ENCODE measurements around the gene MACF1. TPM values are rescaled to one million over a fixed set of nuclear protein-coding genes. Genes with fewer than 3 reads are reported as not detected.
A peak's percentile ranks its signal among the peaks of the same experiment; 100 is the strongest.

Gene MACF1
- total and polyA plus RNA-seq, 2 donors from 2014 or later = 65.7 to 387 TPM

GRCh38 chr1:39182804-39183203, 21.7 kb upstream of the MACF1 start:
- FAIRE-seq (no peak), DNase-seq (no peak)
- Histone ChIP-seq H3K4me1 (ENCODE audit: control insufficient read depth in 2 of 3, insufficient read depth in 2 of 3, low read depth in 1 of 3, low read length in 3 of 3) (peaks cover 7 to 30% (median 29%) of the 10 kb centered on the region in 3 donors), H3K27me3 (ENCODE audit: control insufficient read depth, insufficient read depth, low read length) (no peaks in the 10 kb centered on the region), H3K9ac (ENCODE audit: low read length in 3 of 3) (no peak overlapping the region), H3K9me3 (ENCODE audit: control insufficient read depth in 2 of 3, insufficient read depth in 1 of 3, low read length in 3 of 3) (no peaks in the 10 kb centered on the region), H3K36me3 (ENCODE audit: control insufficient read depth in 2 of 3, insufficient read depth in 3 of 3, low read length in 3 of 3) (no peaks in the 10 kb centered on the region), H3K27ac (ENCODE audit: low read depth in 2 of 2, low read length in 2 of 2) (no peak overlapping the region), H3K4me3 (ENCODE audit: low read length in 3 of 3) (no peak overlapping the region)
- intact Hi-C loops (cut with DNase I) = no loop called here
- TF ChIP-seq, protein P1, sequence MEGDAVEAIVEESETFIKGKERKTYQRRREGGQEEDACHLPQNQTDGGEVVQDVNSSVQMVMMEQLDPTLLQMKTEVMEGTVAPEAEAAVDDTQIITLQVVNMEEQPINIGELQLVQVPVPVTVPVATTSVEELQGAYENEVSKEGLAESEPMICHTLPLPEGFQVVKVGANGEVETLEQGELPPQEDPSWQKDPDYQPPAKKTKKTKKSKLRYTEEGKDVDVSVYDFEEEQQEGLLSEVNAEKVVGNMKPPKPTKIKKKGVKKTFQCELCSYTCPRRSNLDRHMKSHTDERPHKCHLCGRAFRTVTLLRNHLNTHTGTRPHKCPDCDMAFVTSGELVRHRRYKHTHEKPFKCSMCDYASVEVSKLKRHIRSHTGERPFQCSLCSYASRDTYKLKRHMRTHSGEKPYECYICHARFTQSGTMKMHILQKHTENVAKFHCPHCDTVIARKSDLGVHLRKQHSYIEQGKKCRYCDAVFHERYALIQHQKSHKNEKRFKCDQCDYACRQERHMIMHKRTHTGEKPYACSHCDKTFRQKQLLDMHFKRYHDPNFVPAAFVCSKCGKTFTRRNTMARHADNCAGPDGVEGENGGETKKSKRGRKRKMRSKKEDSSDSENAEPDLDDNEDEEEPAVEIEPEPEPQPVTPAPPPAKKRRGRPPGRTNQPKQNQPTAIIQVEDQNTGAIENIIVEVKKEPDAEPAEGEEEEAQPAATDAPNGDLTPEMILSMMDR (IDR thresholded peaks at IDR 0.05; ENCODE audit: borderline replicate concordance, extremely low read depth, insufficient read depth) = no peak

- Histone ChIP-seq H3K27me3 (ENCODE audit: control insufficient read depth, insufficient read depth, low read length) (no peaks in the 10 kb centered on the region), H3K36me3 (ENCODE audit: control insufficient read depth in 2 of 3, insufficient read depth in 3 of 3, low read length in 3 of 3) (no peaks in the 10 kb centered on the region), H3K9me3 (ENCODE audit: control insufficient read depth in 2 of 3, insufficient read depth in 1 of 3, low read length in 3 of 3) (no peaks in the 10 kb centered on the region), H3K4me1 (ENCODE audit: control insufficient read depth in 2 of 3, insufficient read depth in 2 of 3, low read depth in 1 of 3, low read length in 3 of 3) (peaks cover 3 to 22% (median 21%) of the 10 kb centered on the region in 3 donors), H3K27ac (ENCODE audit: low read depth in 2 of 2, low read length in 2 of 2) (peak overlapping the region; percentile 68 to 76), H3K9ac (ENCODE audit: low read length in 3 of 3) (peak overlapping the region in 1 of 3 donors; percentile 6), H3K4me3 (ENCODE audit: low read length in 3 of 3) (no peak overlapping the region)
- peak in 3 of 5 donors; percentile 29 to 81 (median 53) for DNase-seq
- intact Hi-C loops (cut with DNase I) = no loop called here
- FAIRE-seq = no peak
- TF ChIP-seq, protein P1 (IDR thresholded peaks at IDR 0.05; ENCODE audit: borderline replicate concordance, extremely low read depth, insufficient read depth) = peak; percentile 42
These were observed 20.8 kb upstream of the MACF1 start for GRCh38 chr1:39183503-39184353.

- no peak overlapping the region for H3K4me3 ChIP-seq (ENCODE audit: low read length in 3 of 3)
- no peaks in the 10 kb centered on the region for H3K27me3 ChIP-seq (ENCODE audit: control insufficient read depth, insufficient read depth, low read length)
- TF ChIP-seq, protein P1 (IDR thresholded peaks at IDR 0.05; ENCODE audit: borderline replicate concordance, extremely low read depth, insufficient read depth) = no peak
- H3K9ac ChIP-seq (ENCODE audit: low read length in 3 of 3) = peak overlapping the region in 1 of 3 donors; percentile 6
- H3K27ac ChIP-seq (ENCODE audit: low read depth in 2 of 2, low read length in 2 of 2) = peak overlapping the region; percentile 68 to 76
- DNase-seq = no peak
- no peak for FAIRE-seq
- peaks cover 0 to 18% (median 15%) of the 10 kb centered on the region in 3 donors for H3K4me1 ChIP-seq (ENCODE audit: control insufficient read depth in 2 of 3, insufficient read depth in 2 of 3, low read depth in 1 of 3, low read length in 3 of 3)
- intact Hi-C loops (cut with DNase I) = no loop called here
- no peaks in the 10 kb centered on the region for H3K36me3 ChIP-seq (ENCODE audit: control insufficient read depth in 2 of 3, insufficient read depth in 3 of 3, low read length in 3 of 3)
- H3K9me3 ChIP-seq (ENCODE audit: control insufficient read depth in 2 of 3, insufficient read depth in 1 of 3, low read length in 3 of 3) = no peaks in the 10 kb centered on the region
These were observed 20.1 kb upstream of the MACF1 start for GRCh38 chr1:39184354-39184818.

All from kidney (tissue), 14 donors.